A549 (cell line): ENCODE results near the gene MOSMO. TPM values are rescaled to one million over a fixed set of nuclear protein-coding genes. Genes with fewer than 3 reads are reported as not detected.

ENCODE experiments used
- ATAC-seq, 2 experiments: fragments of 200-7000 bp in 1 of 2; fragments of >200 bp in 1 of 2; cut with Nextera tagmentation in 1 of 2; cut with Tn5 transposase in 1 of 2; 3 replicates each; pipeline versions ENCODE4 v1.8.0 to v1.9.1; 2018 to 2020; ENCODE audit warnings: mild to moderate bottlenecking in 1 of 2, moderate library complexity in 1 of 2
- CTCF ChIA-PET: fragments of 300-600 bp; sonication (Branson Sonifier 250); formaldehyde crosslinking; extraction: SDS; loops from one replicate; lab custom pipeline; 2021; ENCODE audit warnings: antibody characterized with exemption, inconsistent platforms; lab: Yijun Ruan, JAX
- POLR2A ChIA-PET: fragments of 350-600 bp; formaldehyde crosslinking; extraction: SDS; loops from one replicate; lab custom pipeline; 2021; ENCODE audit warnings: antibody characterized with exemption, inconsistent platforms; lab: Yijun Ruan, JAX
- DNase-seq, 2 experiments: peaks; one replicate each; pipeline versions ENCODE4 v3.0.0 to v3.0.0-alpha.2; 2011 to 2016; ENCODE audit warnings: low read depth in 1 of 2, low spot score in 1 of 2
- FAIRE-seq: peaks from 2 replicates; lab custom pipeline; 2011; peaks lifted over from hg19 to GRCh38; lab: Jason Lieb, UNC
- H3K27ac ChIP-seq, 2 experiments: fragments of >200 bp; sonication (Bioruptor Twin); formaldehyde crosslinking; 3 replicates each; pipeline ENCODE4 v1.5.1; 2016 to 2017
- H3K4me1 ChIP-seq: fragments of >200 bp; sonication (Bioruptor Twin); formaldehyde crosslinking; 3 replicates; pipeline ENCODE4 v1.6.1; 2016
- H3K4me2 ChIP-seq: fragments of >200 bp; sonication (Bioruptor Twin); formaldehyde crosslinking; 3 replicates; pipeline ENCODE4 v1.6.1; 2016
- H3K4me3 ChIP-seq: fragments of >200 bp; sonication (Bioruptor Twin); formaldehyde crosslinking; 3 replicates; pipeline ENCODE4 v1.5.1; 2016
- H3K9me3 ChIP-seq: fragments of >200 bp; sonication (Bioruptor Twin); formaldehyde crosslinking; 3 replicates; pipeline ENCODE4 v1.6.1; 2016
- CBX2 ChIP-seq: fragments of 200-600 bp; sonication (generic); IDR thresholded peaks from 2 replicates; pipeline ENCODE4 v1.6.1; 2016; ENCODE audit warnings: low read depth, mild to moderate bottlenecking, borderline replicate concordance
- CHD4 ChIP-seq: fragments of 200-600 bp; sonication (generic); IDR thresholded peaks from 2 replicates; pipeline ENCODE4 v1.6.1; 2016; ENCODE audit warnings: antibody characterized with exemption, mild to moderate bottlenecking, borderline replicate concordance
- E2F6 ChIP-seq: IDR thresholded peaks from 2 replicates; pipeline ENCODE4 v1.6.1; 2012; ENCODE audit warnings: low read depth, borderline replicate concordance
- EHF ChIP-seq: fragments of 250-450 bp; sonication (Bioruptor Pico); IDR thresholded peaks from 2 replicates; pipeline ENCODE4 v1.5.0; 2020; ENCODE audit warnings: mild to moderate bottlenecking
- EHMT2 ChIP-seq: fragments of 200-600 bp; sonication (generic); IDR thresholded peaks from 2 replicates; pipeline ENCODE4 v1.6.1; 2016; ENCODE audit warnings: antibody characterized with exemption, low read depth, mild to moderate bottlenecking, moderate library complexity
- EP300 ChIP-seq, 2 experiments: fragments of >200 bp; sonication (Bioruptor Twin); formaldehyde crosslinking; IDR thresholded peaks; 2 replicates in 1 of 2; 3 replicates in 1 of 2; pipeline ENCODE4 v1.6.1; 2016 to 2017
- ESRRA ChIP-seq: fragments of 150-350 bp; IDR thresholded peaks from 2 replicates; pipeline ENCODE4 v1.6.1; 2014; ENCODE audit warnings: mild to moderate bottlenecking, low read length, borderline replicate concordance
- FOXS1 ChIP-seq: fragments of 250-450 bp; sonication (Bioruptor Pico); IDR thresholded peaks from 2 replicates; pipeline ENCODE4 v1.5.0; 2020; ENCODE audit warnings: mild to moderate bottlenecking, moderate library complexity
- GATA3 ChIP-seq: IDR thresholded peaks from 2 replicates; pipeline ENCODE4 v1.6.1; 2012; ENCODE audit warnings: borderline replicate concordance
- HES2 ChIP-seq: fragments of >200 bp; sonication (Bioruptor Twin); formaldehyde crosslinking; IDR thresholded peaks from 2 replicates; pipeline ENCODE4 v1.6.1; 2016
- HOXB5 ChIP-seq: fragments of 250-450 bp; sonication (Bioruptor Pico); IDR thresholded peaks from 2 replicates; pipeline ENCODE4 v1.5.0; 2020; ENCODE audit warnings: mild to moderate bottlenecking, moderate library complexity
- MAFK ChIP-seq: fragments of 450-650 bp; IDR thresholded peaks from 2 replicates; pipeline ENCODE4 v1.6.1; 2014; ENCODE audit not compliant: partially characterized antibody
- MAX ChIP-seq: IDR thresholded peaks from 2 replicates; pipeline ENCODE4 v1.6.1; 2012
- MAZ ChIP-seq: fragments of 150-350 bp; IDR thresholded peaks from 2 replicates; pipeline ENCODE4 v1.6.1; 2014; ENCODE audit warnings: antibody characterized with exemption, low read depth, low read length, borderline replicate concordance
- NFE2L2 ChIP-seq: fragments of 150-350 bp; conservative IDR thresholded peaks from 2 replicates; pipeline ENCODE4 v1.6.1; 2014; ENCODE audit warnings: low read length
- RARB ChIP-seq: fragments of 250-450 bp; sonication (Bioruptor Pico); IDR thresholded peaks from 2 replicates; pipeline ENCODE4 v1.8.0; 2021; ENCODE audit warnings: mild to moderate bottlenecking, moderate library complexity
- RCOR1 ChIP-seq: fragments of 150-350 bp; IDR thresholded peaks from 2 replicates; pipeline ENCODE4 v1.6.1; 2014; ENCODE audit warnings: antibody characterized with exemption, low read length, low read depth
- SMC3 ChIP-seq: fragments of >200 bp; sonication (Bioruptor Twin); formaldehyde crosslinking; IDR thresholded peaks from 3 replicates; pipeline ENCODE4 v1.6.1; 2018; ENCODE audit warnings: inconsistent platforms
- TFCP2L1 ChIP-seq: fragments of 250-450 bp; sonication (Bioruptor Pico); IDR thresholded peaks from 2 replicates; pipeline ENCODE4 v1.5.0; 2021; ENCODE audit warnings: mild to moderate bottlenecking
- TP53 ChIP-seq: fragments of 250-450 bp; sonication (Bioruptor Pico); IDR thresholded peaks from 2 replicates; pipeline ENCODE4 v1.5.0; 2021; ENCODE audit warnings: mild to moderate bottlenecking, moderate library complexity
- USF2 ChIP-seq: fragments of 450-650 bp; IDR thresholded peaks from 2 replicates; pipeline ENCODE4 v1.6.1; 2014; ENCODE audit warnings: antibody characterized with exemption
- ZC3H11A ChIP-seq: fragments of 450-650 bp; IDR thresholded peaks from 2 replicates; pipeline ENCODE4 v1.6.1; 2014; ENCODE audit warnings: antibody characterized with exemption, mild to moderate bottlenecking
- ZNF302 ChIP-seq: fragments of 250-450 bp; sonication (Bioruptor Pico); IDR thresholded peaks from 2 replicates; pipeline ENCODE4 v1.9.0; 2021; ENCODE audit warnings: inconsistent platforms, mild to moderate bottlenecking, moderate library complexity
- WGBS: methylation state at CpG from one replicate; pipeline ENCODE4 v1.1.6; 2017; ENCODE audit errors: missing lambda C conversion rate; 5-methylcytosine and 5-hydroxymethylcytosine counted together
- polyA plus RNA-seq, 4 experiments: library from polyadenylated mRNA; depleted of rRNA in 3 of 4; stranded (reverse); fragments of >200 nt; fragmentation: RNase III in 1 of 4; extraction: RNeasy Plus Mini Kit Qiagen cat#74134 plus additional on column Dnase treatment in 1 of 4; gene quantifications; 2 replicates in 3 of 4; 3 replicates in 1 of 4; pipeline ENCODE4 v1.2.3, GENCODE V29; 2011 to 2017

The MOSMO gene
- polyA plus RNA-seq, 2 of the 4 experiments (the other 2 are of a cell fraction), result 9.7 to 14.4 TPM

GRCh38 chr16:21991621-21992020, 16.3 kb upstream of the MOSMO start:
- ChIA-PET CTCF (interaction anchor here (2.5 to 7.6 kb wide), 3 partner anchors 9 to 197 kb away, joined by 14 to 44 read pairs (median 43); partner anchors contain the start of gene PDZD9), POLR2A (interaction anchor here (0.6 kb wide), 1 partner anchor 38 kb away, joined by 3 read pairs; no protein-coding TSS in a partner anchor)
- no peak for FAIRE-seq
- no peak overlapping the region for H3K4me2 ChIP-seq
- no peak for TF ChIP-seq TP53 (CRISPR knock-in tag)
- no peak for TF ChIP-seq ZC3H11A
- no peak for TF ChIP-seq RCOR1
- 82% methylated on average over 6 of the region's 6 CpGs for WGBS
- ATAC-seq, result no peak
- DNase-seq, result no peak
- H3K27ac ChIP-seq, result no peak overlapping the region
- H3K4me3 ChIP-seq, result no peak overlapping the region
- no peaks in the 10 kb centered on the region for H3K4me1 ChIP-seq
- no peaks in the 10 kb centered on the region for H3K9me3 ChIP-seq

- CTCF ChIA-PET, result interaction anchor here (0.7 to 7.6 kb wide), 6 partner anchors 44 to 194 kb away, joined by 3 to 43 read pairs (median 8); no protein-coding TSS in a partner anchor
- no peak for DNase-seq
- 85% methylated on average over 13 of the region's 13 CpGs for WGBS
- Histone ChIP-seq H3K4me3 (no peak overlapping the region), H3K9me3 (no peaks in the 10 kb centered on the region), H3K4me2 (no peak overlapping the region), H3K27ac (no peak overlapping the region), H3K4me1 (no peaks in the 10 kb centered on the region)
- TF ChIP-seq HES2, result no peak
- TF ChIP-seq E2F6, result no peak
- no peak for TF ChIP-seq MAX
- TF ChIP-seq FOXS1, result no peak
- no peak for TF ChIP-seq EHMT2
- POLR2A ChIA-PET, result no interaction called here
- FAIRE-seq, result no peak
- no peak for ATAC-seq
Measured at GRCh38 chr16:21994856-21995465, 12.9 kb upstream of the MOSMO start.

- WGBS, result 82% methylated on average over 9 of the region's 9 CpGs
- H3K4me1 ChIP-seq, result peaks cover 7% of the 10 kb centered on the region; the same call in 1 of the 3 replicates
- no peak for ATAC-seq
- ChIA-PET CTCF (interaction anchor here (0.8 to 13.7 kb wide), 5 partner anchors 82 to 192 kb away, joined by 3 to 226 read pairs (median 9); no protein-coding TSS in a partner anchor), POLR2A (interaction anchor here (0.6 kb wide), 1 partner anchor 23 kb away, joined by 3 read pairs; no protein-coding TSS in a partner anchor)
- no peak overlapping the region for H3K27ac ChIP-seq
- H3K9me3 ChIP-seq, result no peaks in the 10 kb centered on the region
- H3K4me3 ChIP-seq, result no peak overlapping the region
- no peak for FAIRE-seq
- H3K4me2 ChIP-seq, result no peak overlapping the region
- TF ChIP-seq ZNF302, result no peak
- no peak for TF ChIP-seq MAFK
- no peak for TF ChIP-seq EHMT2
- no peak for TF ChIP-seq RARB
- no peak for TF ChIP-seq ZC3H11A
- DNase-seq, result no peak
Measured at GRCh38 chr16:21996923-21997696, 10.8 kb upstream of the MOSMO start.

GRCh38 chr16:21997697-21998480, 10.0 kb upstream of the MOSMO start:
- ATAC-seq, result no peak
- no peak overlapping the region for H3K4me2 ChIP-seq
- CTCF ChIA-PET, result interaction anchor here (0.8 to 13.7 kb wide), 10 partner anchors 10 to 191 kb away, joined by 3 to 226 read pairs (median 6); partner anchors contain the start of gene MOSMO
- H3K4me1 ChIP-seq, result peaks cover 7% of the 10 kb centered on the region; the same call in 1 of the 3 replicates
- 77% methylated on average over 7 of the region's 7 CpGs for WGBS
- no peak for DNase-seq
- POLR2A ChIA-PET, result interaction anchor here (0.6 to 1.0 kb wide), 2 partner anchors 23 to 191 kb away, joined by 3 to 10 read pairs; no protein-coding TSS in a partner anchor
- H3K27ac ChIP-seq, result no peak overlapping the region
- no peak overlapping the region for H3K4me3 ChIP-seq
- no peak for TF ChIP-seq GATA3
- no peak for TF ChIP-seq USF2
- TF ChIP-seq TFCP2L1, result no peak
- no peak for TF ChIP-seq SMC3
- TF ChIP-seq RCOR1, result no peak
- TF ChIP-seq EHF (CRISPR knock-in tag), result no peak
- no peak for TF ChIP-seq ESRRA
- no peak for TF ChIP-seq MAZ
- no peak for TF ChIP-seq CBX2
- TF ChIP-seq EP300 (IDR thresholded peaks at IDR 0.05), result no peak
- TF ChIP-seq CHD4, result no peak
- TF ChIP-seq NFE2L2, result no peak
- no peak for TF ChIP-seq HOXB5 (CRISPR knock-in tag)
- no peaks in the 10 kb centered on the region for H3K9me3 ChIP-seq
- FAIRE-seq, result no peak
